Measurements from ENCODE around the gene DENND5B. TPM values are rescaled to one million over a fixed set of nuclear protein-coding genes. Genes with fewer than 3 reads are reported as not detected.
A peak's percentile ranks its signal among the peaks of the same experiment; 100 is the strongest.

Gene DENND5B
- total and polyA plus RNA-seq, 11 donors: 8.2 to 58.9 (median 44.0) TPM

DNA sequence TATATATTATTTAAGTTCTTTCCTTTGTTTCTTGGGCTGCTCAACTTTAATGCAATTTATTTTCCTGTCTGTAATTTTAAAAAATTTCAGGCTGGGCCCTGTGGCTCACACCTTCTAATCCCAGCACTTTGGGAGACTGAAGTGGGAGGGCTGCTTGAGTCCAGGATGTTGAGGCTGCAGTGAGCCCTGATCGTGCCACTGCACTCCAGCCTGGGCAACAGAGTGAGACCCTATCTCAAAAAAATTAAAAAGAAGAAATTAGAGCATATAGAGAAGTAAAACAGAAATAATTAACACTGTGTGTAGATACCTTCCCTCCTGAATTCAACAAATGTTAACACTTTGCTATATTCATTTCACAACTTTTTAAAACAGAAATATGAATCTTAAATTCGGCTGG is 74.2 kb downstream of the DENND5B start:
- DNase-seq: no peak
- H3K27me3 ChIP-seq: no peaks in the 10 kb centered on the region
- TF ChIP-seq POLR2A (IDR thresholded peaks at IDR 0.05): no peak
- TF ChIP-seq, protein P1, sequence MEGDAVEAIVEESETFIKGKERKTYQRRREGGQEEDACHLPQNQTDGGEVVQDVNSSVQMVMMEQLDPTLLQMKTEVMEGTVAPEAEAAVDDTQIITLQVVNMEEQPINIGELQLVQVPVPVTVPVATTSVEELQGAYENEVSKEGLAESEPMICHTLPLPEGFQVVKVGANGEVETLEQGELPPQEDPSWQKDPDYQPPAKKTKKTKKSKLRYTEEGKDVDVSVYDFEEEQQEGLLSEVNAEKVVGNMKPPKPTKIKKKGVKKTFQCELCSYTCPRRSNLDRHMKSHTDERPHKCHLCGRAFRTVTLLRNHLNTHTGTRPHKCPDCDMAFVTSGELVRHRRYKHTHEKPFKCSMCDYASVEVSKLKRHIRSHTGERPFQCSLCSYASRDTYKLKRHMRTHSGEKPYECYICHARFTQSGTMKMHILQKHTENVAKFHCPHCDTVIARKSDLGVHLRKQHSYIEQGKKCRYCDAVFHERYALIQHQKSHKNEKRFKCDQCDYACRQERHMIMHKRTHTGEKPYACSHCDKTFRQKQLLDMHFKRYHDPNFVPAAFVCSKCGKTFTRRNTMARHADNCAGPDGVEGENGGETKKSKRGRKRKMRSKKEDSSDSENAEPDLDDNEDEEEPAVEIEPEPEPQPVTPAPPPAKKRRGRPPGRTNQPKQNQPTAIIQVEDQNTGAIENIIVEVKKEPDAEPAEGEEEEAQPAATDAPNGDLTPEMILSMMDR (IDR thresholded peaks at IDR 0.05): no peak
- no peaks in the 10 kb centered on the region for H3K36me3 ChIP-seq
- H3K4me3 ChIP-seq: no peak overlapping the region
- H3K27ac ChIP-seq: no peak overlapping the region
- WGBS, 4 donors: 60 to 82% (median 76%) methylated on average over 2 of the region's 2 CpGs
- intact Hi-C loops (cut with DNase I): no loop called here
- no peaks in the 10 kb centered on the region for H3K9me3 ChIP-seq
- peaks cover 5 to 45% (median 23%) of the 10 kb centered on the region in 12 donors for H3K4me1 ChIP-seq
- ATAC-seq: no peak

DNA sequence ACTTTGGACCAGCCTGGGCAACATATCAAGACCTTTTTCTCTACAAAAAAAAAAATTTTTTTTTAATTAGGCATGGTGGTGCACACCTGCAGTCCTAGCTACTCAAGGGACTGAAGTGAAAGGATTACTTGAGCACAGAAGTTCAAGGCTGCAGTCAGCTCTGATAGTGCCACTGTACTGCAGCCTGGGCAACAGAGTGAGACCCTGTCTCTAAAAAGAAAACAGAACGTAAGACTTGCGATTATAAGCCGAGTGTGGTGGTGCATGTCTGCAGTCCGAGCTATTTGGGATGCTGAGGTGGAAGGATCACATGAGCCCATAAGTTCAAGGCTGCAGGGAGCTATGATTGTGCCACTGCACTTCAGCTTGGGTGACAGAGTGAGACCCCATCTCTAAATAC is 76.0 kb downstream of the DENND5B start:
- intact Hi-C loops (cut with DNase I): no loop called here
- Histone ChIP-seq H3K9me3 (no peaks in the 10 kb centered on the region), H3K27me3 (no peaks in the 10 kb centered on the region), H3K27ac (no peak overlapping the region), H3K4me1 (peaks cover 5 to 36% (median 27%) of the 10 kb centered on the region in 12 donors), H3K4me3 (no peak overlapping the region), H3K36me3 (no peaks in the 10 kb centered on the region)
- ATAC-seq: no peak
- WGBS, 4 donors: 96 to 98% (median 97%) methylated on average over 4 of the region's 4 CpGs
- no peak for DNase-seq
- TF ChIP-seq, protein P1 (IDR thresholded peaks at IDR 0.05): no peak
- TF ChIP-seq POLR2A (IDR thresholded peaks at IDR 0.05): no peak

DNA sequence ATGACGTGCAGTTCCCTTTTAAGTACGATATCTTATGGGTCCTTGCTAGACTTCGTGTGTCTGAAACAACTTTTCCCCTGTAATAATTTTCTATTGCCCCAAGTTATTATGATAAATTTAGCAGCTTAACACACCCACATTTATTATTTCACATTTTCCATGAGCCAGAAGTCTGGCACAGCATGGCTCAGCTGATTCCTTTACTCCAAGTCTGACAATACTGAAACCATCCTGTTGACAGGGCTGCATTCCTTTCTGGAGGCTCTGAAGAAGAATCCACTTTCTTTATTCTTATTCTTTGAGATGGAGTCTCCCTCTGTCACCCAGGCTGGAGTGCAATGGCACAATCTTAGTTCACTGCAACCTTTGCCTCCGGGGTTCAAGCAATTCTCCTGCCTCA is 80.9 kb downstream of the DENND5B start:
- intact Hi-C loops (cut with DNase I): no loop called here
- Histone ChIP-seq H3K4me3 (no peak overlapping the region), H3K9me3 (peaks cover 0 to 12% (median 3%) of the 10 kb centered on the region in 12 donors), H3K36me3 (no peaks in the 10 kb centered on the region), H3K27me3 (no peaks in the 10 kb centered on the region), H3K27ac (no peak overlapping the region), H3K4me1 (peaks cover 0 to 24% (median 10%) of the 10 kb centered on the region in 12 donors)
- TF ChIP-seq POLR2A (IDR thresholded peaks at IDR 0.05): no peak
- TF ChIP-seq, protein P1 (IDR thresholded peaks at IDR 0.05): no peak
- DNase-seq (no peak), ATAC-seq (peak in 2 of 4 donors; percentile 45 to 53)
- 71 to 81% (median 74%) methylated on average over 4 of the region's 4 CpGs for WGBS, 4 donors

DNA sequence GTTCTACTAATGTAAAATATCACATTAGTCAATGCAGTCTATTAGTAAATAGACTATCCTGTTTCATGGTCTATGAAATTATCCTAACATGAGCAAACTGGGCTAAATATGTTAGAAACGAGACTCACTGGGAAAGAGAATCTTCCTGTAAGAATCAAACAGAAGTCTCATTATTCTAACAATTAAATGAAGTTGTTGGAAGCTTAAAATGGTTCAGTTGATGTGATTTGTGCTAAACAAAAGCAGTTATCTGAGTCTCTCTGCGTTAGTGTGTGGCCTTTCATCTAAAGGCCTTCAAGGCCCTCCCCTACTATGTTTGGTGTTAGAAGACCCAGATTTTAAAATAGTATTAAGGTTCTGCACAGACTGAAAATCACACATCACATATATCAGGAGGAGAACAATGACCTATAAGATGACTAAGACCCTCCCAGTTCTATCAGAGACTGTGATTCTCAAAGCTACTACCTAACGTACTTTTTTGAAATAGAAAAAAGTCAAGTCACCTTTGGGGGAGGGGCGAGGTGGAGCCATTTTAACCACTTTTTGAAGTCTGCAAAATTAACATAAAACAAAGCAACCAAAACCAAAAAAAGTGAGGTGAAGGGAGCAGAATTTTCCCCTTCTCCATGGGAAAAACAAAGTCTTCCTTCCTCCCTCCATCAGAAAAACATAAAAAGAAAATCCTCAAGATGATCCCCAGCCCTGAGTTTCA is 82.3 kb downstream of the DENND5B start:
- WGBS, 4 donors: 80 to 86% (median 83%) methylated on average over 4 of the region's 4 CpGs
- DNase-seq (no peak), ATAC-seq (no peak)
- Histone ChIP-seq H3K27ac (no peak overlapping the region), H3K36me3 (no peaks in the 10 kb centered on the region), H3K4me1 (peaks cover 0 to 24% (median 10%) of the 10 kb centered on the region in 12 donors), H3K27me3 (no peaks in the 10 kb centered on the region), H3K4me3 (no peak overlapping the region), H3K9me3 (peaks cover 0 to 15% (median 9%) of the 10 kb centered on the region in 12 donors)
- intact Hi-C loops (cut with DNase I): no loop called here
- no peak for TF ChIP-seq POLR2A (IDR thresholded peaks at IDR 0.05)

Data from heart left ventricle (tissue), 16 donors.